Activated T-cell treated with anti-CD3 and anti-CD28 coated beads for 24 hours (primary cell): Measurements from ENCODE around the gene TBX4.

Experiments
- DNase-seq: peaks from one replicate; pipeline ENCODE4 v3.0.0-alpha.2; 2020; ENCODE audit warnings: low read depth

TBX4 gene

GRCh38 chr17:61454381-61455323 is 2.4 kb downstream of the TBX4 start:
- DNase-seq = no peak

- no peak for DNase-seq
Observed at GRCh38 chr17:61455324-61456060, 3.3 kb downstream of the TBX4 start.

- DNase-seq = no peak
Observed at GRCh38 chr17:61456061-61456681, 3.9 kb downstream of the TBX4 start.

GRCh38 chr17:61456688-61457225 is 4.5 kb downstream of the TBX4 start:
- no peak for DNase-seq

GRCh38 chr17:61457226-61457983 is 5.2 kb downstream of the TBX4 start:
- no peak for DNase-seq

GRCh38 chr17:61458000-61458399 is 5.8 kb downstream of the TBX4 start:
- no peak for DNase-seq

- DNase-seq = no peak
Observed at GRCh38 chr17:61458421-61459141, 6.4 kb downstream of the TBX4 start.

- no peak for DNase-seq
Observed at GRCh38 chr17:61459142-61459809, 7.1 kb downstream of the TBX4 start.

GRCh38 chr17:61459939-61460718 is 7.9 kb downstream of the TBX4 start:
- no peak for DNase-seq

GRCh38 chr17:61460796-61461585 is 8.8 kb downstream of the TBX4 start:
- DNase-seq = no peak

GRCh38 chr17:61461586-61461966 is 9.4 kb downstream of the TBX4 start:
- DNase-seq = no peak

GRCh38 chr17:61461967-61462718 is 9.9 kb downstream of the TBX4 start:
- DNase-seq = no peak

GRCh38 chr17:61462719-61463315 is 10.6 kb downstream of the TBX4 start:
- DNase-seq = no peak

- no peak for DNase-seq
Observed at GRCh38 chr17:61463316-61464129, 11.3 kb downstream of the TBX4 start.

GRCh38 chr17:61464130-61464842 is 12.1 kb downstream of the TBX4 start:
- no peak for DNase-seq

GRCh38 chr17:61464843-61465180 is 12.6 kb downstream of the TBX4 start:
- no peak for DNase-seq
